Kidney epithelial cell (primary cell): Measurements from ENCODE around the gene THAP11. TPM values are rescaled to one million over a fixed set of nuclear protein-coding genes. Genes with fewer than 3 reads are reported as not detected.

Experiments
- DNase-seq: peaks from one replicate; pipeline ENCODE4 v3.0.0-alpha.2; 2010; ENCODE audit warnings: low read depth
- H3K27me3 ChIP-seq: 2 replicates; pipeline ENCODE4 v1.6.0; 2011; ENCODE audit warnings: low read length; ENCODE audit not compliant: control insufficient read depth, insufficient read depth
- H3K36me3 ChIP-seq: 2 replicates; pipeline ENCODE4 v1.5.1; 2011; ENCODE audit warnings: low read length; ENCODE audit not compliant: control insufficient read depth, insufficient read depth
- H3K4me3 ChIP-seq: 2 replicates; pipeline ENCODE4 v1.5.1; 2011; ENCODE audit warnings: low read depth, mild to moderate bottlenecking, control low read depth, low read length
- CTCF ChIP-seq: IDR thresholded peaks from 2 replicates; pipeline ENCODE4 v1.5.1; 2011; ENCODE audit warnings: mild to moderate bottlenecking, moderate library complexity, low read length, control low read depth, inconsistent platforms; ENCODE audit not compliant: insufficient read depth, poor library complexity, severe bottlenecking
- total RNA-seq: library from RNA; depleted of rRNA; stranded (reverse); fragments of >200 nt; gene quantifications from 2 replicates; pipeline ENCODE4 v1.2.3, GENCODE V29; 2015

The THAP11 gene
- total RNA-seq, 1 donor from 2014 or later = 38.3 TPM

GRCh38 chr16:67874372-67874771 lies 32.3 kb downstream of the THAP11 start:
- H3K36me3 ChIP-seq = peaks cover 4% of the 10 kb centered on the region

GRCh38 chr16:67877064-67877463 lies 34.9 kb downstream of the THAP11 start:
- Histone ChIP-seq H3K27me3 (no peaks in the 10 kb centered on the region), H3K4me3 (no peak overlapping the region), H3K36me3 (peaks cover 2% of the 10 kb centered on the region)
- TF ChIP-seq CTCF = no peak
- DNase-seq = no peak

More at GRCh38 chr16:67874372-67874771, 32.3 kb downstream of the THAP11 start:
- Histone ChIP-seq H3K4me3 (no peak overlapping the region), H3K27me3 (no peaks in the 10 kb centered on the region)
- no peak for TF ChIP-seq CTCF
- no peak for DNase-seq

DNA sequence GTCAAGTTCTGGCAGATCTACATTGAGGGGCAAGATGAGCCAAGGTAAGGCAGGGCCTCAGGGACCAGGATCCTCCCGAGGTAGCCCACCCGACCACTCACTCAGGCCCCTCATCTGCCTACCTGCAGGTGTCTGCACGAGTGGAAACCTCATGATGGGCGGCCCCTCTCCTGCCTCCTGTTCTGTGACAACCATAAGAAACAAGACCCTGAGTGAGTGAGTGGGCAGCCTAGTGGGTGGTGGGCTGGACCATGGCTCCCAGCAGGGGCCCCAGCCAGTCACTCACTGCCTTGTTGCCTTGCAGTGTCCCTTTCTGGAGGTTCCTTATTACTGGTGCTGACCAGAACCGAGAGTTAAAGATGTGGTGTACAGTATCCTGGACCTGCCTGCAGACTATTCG lies 36.1 kb downstream of the THAP11 start:
- no peaks in the 10 kb centered on the region for H3K27me3 ChIP-seq
- no peak for DNase-seq
- H3K36me3 ChIP-seq = peaks cover 4% of the 10 kb centered on the region
- H3K4me3 ChIP-seq = no peak overlapping the region
- TF ChIP-seq CTCF = no peak

- DNase-seq = no peak
- no peak for TF ChIP-seq CTCF
- Histone ChIP-seq H3K4me3 (no peak overlapping the region), H3K36me3 (peaks cover 4% of the 10 kb centered on the region), H3K27me3 (no peaks in the 10 kb centered on the region)
Measured at GRCh38 chr16:67878846-67879245, 36.7 kb downstream of the THAP11 start.

DNA sequence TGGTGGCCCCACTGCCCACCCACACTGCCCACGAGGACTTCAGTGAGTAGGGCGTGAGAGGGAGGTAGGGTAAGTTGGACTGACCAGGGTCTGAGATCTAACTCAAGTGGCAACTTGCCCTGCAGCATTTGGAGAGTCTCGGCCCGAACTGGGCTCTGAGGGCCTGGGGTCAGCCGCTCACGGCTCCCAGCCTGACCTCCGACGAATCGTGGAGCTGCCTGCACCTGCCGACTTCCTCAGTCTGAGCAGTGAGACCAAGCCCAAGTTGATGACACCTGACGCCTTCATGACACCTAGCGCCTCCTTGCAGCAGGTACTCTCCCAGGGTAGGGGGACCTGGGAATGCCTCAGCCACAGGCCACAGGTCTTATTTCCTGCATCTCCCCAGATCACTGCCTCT lies 37.3 kb downstream of the THAP11 start:
- Histone ChIP-seq H3K4me3 (no peak overlapping the region), H3K36me3 (peaks cover 4% of the 10 kb centered on the region), H3K27me3 (no peaks in the 10 kb centered on the region)
- no peak for DNase-seq
- no peak for TF ChIP-seq CTCF

DNA sequence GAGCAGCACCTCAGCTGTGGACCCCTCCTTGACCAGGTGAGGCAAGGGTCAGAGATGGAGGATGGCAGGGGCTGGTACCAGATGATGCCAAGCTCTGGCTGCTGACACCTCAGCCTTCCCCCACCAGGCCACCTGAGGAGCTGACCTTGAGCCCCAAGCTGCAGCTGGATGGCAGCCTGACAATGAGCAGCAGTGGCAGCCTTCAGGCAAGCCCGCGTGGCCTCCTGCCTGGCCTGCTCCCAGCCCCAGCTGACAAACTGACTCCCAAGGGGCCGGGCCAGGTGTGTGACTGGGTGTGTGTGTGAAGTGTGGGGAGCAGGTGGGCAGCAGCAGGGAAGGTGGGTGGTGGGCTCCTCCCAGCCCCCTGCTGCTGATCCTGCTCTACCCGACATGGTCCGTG lies 37.8 kb downstream of the THAP11 start:
- Histone ChIP-seq H3K4me3 (no peak overlapping the region), H3K36me3 (peaks cover 4% of the 10 kb centered on the region), H3K27me3 (no peaks in the 10 kb centered on the region)
- no peak for TF ChIP-seq CTCF
- DNase-seq = no peak
